ENCODE data around the gene CIT.

Gene CIT

DNA sequence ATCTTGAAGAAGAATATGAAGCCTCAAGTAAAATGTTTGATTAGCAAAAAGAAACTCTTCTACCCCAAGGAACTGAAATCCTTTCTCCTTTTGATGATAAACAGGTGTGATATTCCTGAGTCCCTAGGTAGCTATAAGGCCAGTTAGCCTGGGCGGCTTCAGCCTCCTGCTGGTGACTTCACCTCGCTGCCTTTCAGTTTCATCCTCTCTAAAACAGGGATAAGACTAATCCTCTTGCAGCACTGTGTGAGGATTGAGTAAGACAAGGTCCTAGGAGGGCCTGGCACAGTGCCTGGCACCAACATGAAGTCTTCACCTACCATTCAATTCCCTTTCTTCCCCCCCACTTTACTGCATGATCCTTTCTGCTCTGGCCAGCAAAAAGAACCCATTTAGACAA lies 42.1 kb downstream of the CIT start:
- H3K27ac ChIP-seq (ENCODE audit: low read length): no peak overlapping the region
- no peak overlapping the region for H3K4me3 ChIP-seq (ENCODE audit: low read length)
- no peaks in the 10 kb centered on the region for H3K9me3 ChIP-seq (ENCODE audit: control insufficient read depth, insufficient read depth, low read length)
- DNase-seq (ENCODE audit: low read depth, low spot score): no peak
- no peaks in the 10 kb centered on the region for H3K4me1 ChIP-seq (ENCODE audit: control insufficient read depth, insufficient read depth, low read length)
- H3K36me3 ChIP-seq (ENCODE audit: control insufficient read depth, insufficient read depth, low read length): peaks cover 7% of the 10 kb centered on the region; the same call in 1 of the 2 replicates
- H3K27me3 ChIP-seq (ENCODE audit: control insufficient read depth, insufficient read depth, low read length): no peaks in the 10 kb centered on the region
- WGBS (ENCODE audit: insufficient coverage, insufficient read length): no CpG with 5 or more reads among the region's 2 CpGs

DNA sequence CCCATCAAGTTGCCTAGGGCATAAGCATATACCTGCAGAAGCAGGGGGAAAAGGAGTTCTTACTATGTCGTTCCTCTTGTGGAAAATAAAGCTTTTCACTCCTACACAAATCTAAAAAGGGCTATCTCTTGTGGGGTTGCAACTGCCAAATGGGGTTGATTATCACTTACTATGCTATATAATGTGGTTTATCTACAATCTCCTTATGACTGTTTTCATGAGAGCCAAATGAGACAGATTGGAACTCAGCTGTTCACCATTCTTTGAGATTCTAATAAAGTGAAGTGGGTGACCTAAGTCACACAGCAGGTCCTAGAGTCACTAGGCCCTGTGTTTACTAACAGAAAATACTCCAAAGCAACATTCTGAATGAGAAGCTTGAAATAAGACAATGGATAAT lies 47.7 kb downstream of the CIT start:
- Histone ChIP-seq H3K27ac (ENCODE audit: low read length) (no peak overlapping the region), H3K4me3 (ENCODE audit: low read length) (no peak overlapping the region), H3K36me3 (ENCODE audit: control insufficient read depth, insufficient read depth, low read length) (no peaks in the 10 kb centered on the region; the same call in 1 of the 2 replicates), H3K4me1 (ENCODE audit: control insufficient read depth, insufficient read depth, low read length) (no peaks in the 10 kb centered on the region), H3K27me3 (ENCODE audit: control insufficient read depth, insufficient read depth, low read length) (no peaks in the 10 kb centered on the region), H3K9me3 (ENCODE audit: control insufficient read depth, insufficient read depth, low read length) (no peaks in the 10 kb centered on the region)
- WGBS (ENCODE audit: insufficient coverage, insufficient read length): no CpG with 5 or more reads among the region's 1 CpG
- no peak for DNase-seq (ENCODE audit: low read depth, low spot score)

DNA sequence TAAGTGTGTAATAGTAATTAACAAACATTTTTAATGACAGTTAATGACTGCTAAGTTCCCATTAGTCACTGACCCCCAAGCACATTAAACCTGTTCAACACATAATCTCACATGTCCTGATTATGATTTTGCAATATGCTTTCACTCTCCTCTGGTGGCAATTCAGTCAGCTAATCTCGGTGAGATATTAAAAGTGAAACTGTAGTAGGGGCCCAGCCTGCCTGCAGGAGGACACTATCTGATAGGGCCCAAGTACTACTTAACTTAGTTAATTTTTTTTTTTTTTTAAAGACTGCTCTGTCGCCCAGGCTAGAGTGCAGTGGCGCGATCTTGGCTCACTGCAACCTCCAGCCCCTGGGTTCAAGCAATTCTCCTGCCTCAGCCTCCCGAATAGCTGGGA lies 48.8 kb downstream of the CIT start:
- no peak for DNase-seq (ENCODE audit: low read depth, low spot score)
- WGBS (ENCODE audit: insufficient coverage, insufficient read length): no CpG with 5 or more reads among the region's 5 CpGs
- no peaks in the 10 kb centered on the region for H3K27me3 ChIP-seq (ENCODE audit: control insufficient read depth, insufficient read depth, low read length)
- no peaks in the 10 kb centered on the region for H3K9me3 ChIP-seq (ENCODE audit: control insufficient read depth, insufficient read depth, low read length)
- H3K4me3 ChIP-seq (ENCODE audit: low read length): no peak overlapping the region
- no peaks in the 10 kb centered on the region; the same call in 1 of the 2 replicates for H3K36me3 ChIP-seq (ENCODE audit: control insufficient read depth, insufficient read depth, low read length)
- no peak overlapping the region for H3K27ac ChIP-seq (ENCODE audit: low read length)
- no peaks in the 10 kb centered on the region for H3K4me1 ChIP-seq (ENCODE audit: control insufficient read depth, insufficient read depth, low read length)

DNA sequence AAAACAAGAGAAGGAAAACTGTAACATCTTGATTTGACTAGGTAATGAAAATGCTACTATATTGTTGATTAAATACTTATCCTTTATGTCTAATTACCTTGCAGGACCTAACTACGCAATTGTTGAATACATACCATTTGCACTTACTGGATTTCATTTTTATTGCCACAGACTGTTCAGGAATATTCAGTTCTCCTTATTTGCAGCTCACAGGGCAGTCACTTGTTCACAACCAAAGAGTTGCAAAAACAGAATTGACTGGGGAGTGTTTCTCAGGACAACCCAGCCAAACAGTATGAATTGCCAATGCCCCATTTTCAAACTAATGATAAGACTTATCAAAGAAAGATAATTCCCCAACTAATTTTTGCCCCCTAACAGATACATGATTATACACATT lies 49.4 kb downstream of the CIT start:
- H3K36me3 ChIP-seq (ENCODE audit: control insufficient read depth, insufficient read depth, low read length): no peaks in the 10 kb centered on the region; the same call in 1 of the 2 replicates
- WGBS (ENCODE audit: insufficient coverage, insufficient read length): no CpG with 5 or more reads among the region's 1 CpG
- no peaks in the 10 kb centered on the region for H3K9me3 ChIP-seq (ENCODE audit: control insufficient read depth, insufficient read depth, low read length)
- no peak overlapping the region for H3K27ac ChIP-seq (ENCODE audit: low read length)
- no peak for DNase-seq (ENCODE audit: low read depth, low spot score)
- H3K4me1 ChIP-seq (ENCODE audit: control insufficient read depth, insufficient read depth, low read length): no peaks in the 10 kb centered on the region
- no peaks in the 10 kb centered on the region for H3K27me3 ChIP-seq (ENCODE audit: control insufficient read depth, insufficient read depth, low read length)
- H3K4me3 ChIP-seq (ENCODE audit: low read length): no peak overlapping the region

DNA sequence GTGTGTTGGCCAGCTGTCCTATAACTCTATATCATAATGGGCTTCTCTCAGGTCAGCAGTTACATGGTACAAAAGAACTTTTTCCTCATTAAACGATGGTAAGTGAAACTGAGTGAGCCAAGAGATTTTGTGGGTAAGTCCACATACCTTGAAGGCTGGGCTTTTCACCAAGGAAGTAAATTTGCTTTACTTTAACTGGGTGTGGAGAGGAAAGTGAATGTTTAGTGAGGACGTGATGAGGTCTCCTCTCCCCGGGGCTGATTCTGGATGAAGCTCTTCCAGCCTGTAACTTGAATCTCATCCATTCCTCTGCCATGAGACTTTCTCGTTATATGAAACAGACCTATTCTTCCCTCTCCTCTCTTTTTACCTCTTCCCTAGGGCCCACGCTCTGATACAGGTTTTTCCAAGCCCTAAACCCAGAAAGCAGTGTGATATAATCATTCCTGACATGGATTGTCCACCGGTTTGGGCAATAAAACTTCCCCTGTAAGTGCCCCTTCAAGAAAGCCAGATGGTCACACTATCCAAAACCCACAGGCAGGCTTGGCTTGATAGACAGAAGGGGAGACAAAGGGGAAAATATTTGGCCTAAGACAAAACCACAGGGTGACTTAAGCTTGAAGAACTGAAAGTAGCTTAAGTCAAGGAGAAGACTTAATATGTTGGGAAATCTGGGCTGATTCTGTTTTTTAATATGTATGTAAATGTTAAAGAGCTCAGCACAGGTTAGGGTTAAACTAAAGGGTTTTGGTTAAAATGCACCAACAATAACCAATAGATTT lies 50.3 kb downstream of the CIT start:
- H3K4me3 ChIP-seq (ENCODE audit: low read length): no peak overlapping the region
- no CpG with 5 or more reads among the region's 6 CpGs for WGBS (ENCODE audit: insufficient coverage, insufficient read length)
- no peaks in the 10 kb centered on the region; the same call in 1 of the 2 replicates for H3K36me3 ChIP-seq (ENCODE audit: control insufficient read depth, insufficient read depth, low read length)
- H3K9me3 ChIP-seq (ENCODE audit: control insufficient read depth, insufficient read depth, low read length): no peaks in the 10 kb centered on the region
- DNase-seq (ENCODE audit: low read depth, low spot score): no peak
- no peak overlapping the region for H3K27ac ChIP-seq (ENCODE audit: low read length)
- H3K4me1 ChIP-seq (ENCODE audit: control insufficient read depth, insufficient read depth, low read length): no peaks in the 10 kb centered on the region
- no peaks in the 10 kb centered on the region for H3K27me3 ChIP-seq (ENCODE audit: control insufficient read depth, insufficient read depth, low read length)

DNA sequence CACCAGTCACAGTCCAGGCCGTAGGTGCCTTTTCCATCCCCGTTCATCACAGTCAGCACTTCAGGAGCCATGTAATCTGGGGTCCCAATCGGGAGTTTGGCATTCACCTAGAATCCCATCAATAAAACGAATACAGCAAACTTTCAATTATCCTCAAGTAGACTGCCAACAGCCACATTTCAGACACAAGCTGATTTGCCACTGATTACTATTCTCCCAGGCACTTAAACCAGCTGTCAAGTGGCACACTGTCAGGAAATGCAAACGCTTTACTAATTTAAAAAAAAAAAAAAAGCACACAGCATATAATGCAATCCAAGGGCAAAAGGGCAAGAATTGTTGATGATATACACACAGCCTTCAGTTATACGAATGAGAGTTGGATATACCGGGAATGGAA lies 51.9 kb downstream of the CIT start:
- Histone ChIP-seq H3K27me3 (ENCODE audit: control insufficient read depth, insufficient read depth, low read length) (no peaks in the 10 kb centered on the region), H3K9me3 (ENCODE audit: control insufficient read depth, insufficient read depth, low read length) (no peaks in the 10 kb centered on the region), H3K27ac (ENCODE audit: low read length) (no peak overlapping the region), H3K4me1 (ENCODE audit: control insufficient read depth, insufficient read depth, low read length) (no peaks in the 10 kb centered on the region), H3K36me3 (ENCODE audit: control insufficient read depth, insufficient read depth, low read length) (no peaks in the 10 kb centered on the region; the same call in 1 of the 2 replicates), H3K4me3 (ENCODE audit: low read length) (no peak overlapping the region)
- no CpG with 5 or more reads among the region's 7 CpGs for WGBS (ENCODE audit: insufficient coverage, insufficient read length)
- no peak for DNase-seq (ENCODE audit: low read depth, low spot score)

DNA sequence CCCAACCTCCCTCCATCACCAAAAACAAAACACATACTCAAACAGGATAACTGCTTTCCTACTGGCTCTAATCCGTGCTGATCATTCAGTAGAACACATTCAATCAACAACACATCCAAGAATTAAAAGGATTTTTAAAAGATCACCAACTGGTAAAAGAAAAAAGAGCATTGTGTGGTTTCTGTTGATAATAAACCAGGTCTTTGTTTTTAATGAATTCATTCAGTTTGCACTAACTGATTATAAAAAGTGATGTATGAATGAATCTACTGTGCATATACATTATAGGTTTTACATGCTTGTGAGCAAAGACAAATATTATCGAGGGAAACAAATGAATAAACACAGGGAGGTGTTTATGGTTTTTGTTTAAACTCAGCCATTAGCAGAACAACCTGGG lies 55.1 kb downstream of the CIT start:
- Histone ChIP-seq H3K27me3 (ENCODE audit: control insufficient read depth, insufficient read depth, low read length) (no peaks in the 10 kb centered on the region), H3K36me3 (ENCODE audit: control insufficient read depth, insufficient read depth, low read length) (peaks cover 2% of the 10 kb centered on the region; the same call in 1 of the 2 replicates), H3K4me3 (ENCODE audit: low read length) (no peak overlapping the region), H3K27ac (ENCODE audit: low read length) (no peak overlapping the region), H3K9me3 (ENCODE audit: control insufficient read depth, insufficient read depth, low read length) (no peaks in the 10 kb centered on the region), H3K4me1 (ENCODE audit: control insufficient read depth, insufficient read depth, low read length) (no peaks in the 10 kb centered on the region)
- no peak for DNase-seq (ENCODE audit: low read depth, low spot score)
- WGBS (ENCODE audit: insufficient coverage, insufficient read length): 100% methylated on average over 1 of the region's 2 CpGs

DNA sequence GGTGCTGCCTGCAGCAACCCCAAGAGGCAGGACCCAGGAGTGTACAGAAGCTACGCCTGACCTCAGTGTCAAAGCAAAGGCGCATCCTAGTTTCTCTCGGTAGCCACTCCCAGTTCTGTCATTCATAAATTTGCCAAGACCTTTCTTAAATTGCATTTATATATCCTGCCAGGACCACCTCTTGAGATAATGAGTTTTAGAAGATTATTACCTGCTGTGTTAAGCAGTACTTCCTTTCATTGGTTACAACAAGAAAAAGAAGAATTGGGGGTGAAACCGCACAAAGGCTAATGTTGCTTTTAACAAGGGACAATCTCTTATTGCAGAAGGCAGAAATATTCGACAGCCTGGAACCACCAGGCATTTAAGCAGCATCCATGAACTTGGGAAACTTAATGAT lies 57.8 kb downstream of the CIT start:
- Histone ChIP-seq H3K4me3 (ENCODE audit: low read length) (no peak overlapping the region), H3K4me1 (ENCODE audit: control insufficient read depth, insufficient read depth, low read length) (no peaks in the 10 kb centered on the region), H3K9me3 (ENCODE audit: control insufficient read depth, insufficient read depth, low read length) (no peaks in the 10 kb centered on the region), H3K36me3 (ENCODE audit: control insufficient read depth, insufficient read depth, low read length) (peaks cover 2% of the 10 kb centered on the region; the same call in 1 of the 2 replicates), H3K27me3 (ENCODE audit: control insufficient read depth, insufficient read depth, low read length) (no peaks in the 10 kb centered on the region), H3K27ac (ENCODE audit: low read length) (no peak overlapping the region)
- WGBS (ENCODE audit: insufficient coverage, insufficient read length): no CpG with 5 or more reads among the region's 5 CpGs
- DNase-seq (ENCODE audit: low read depth, low spot score): no peak

DNA sequence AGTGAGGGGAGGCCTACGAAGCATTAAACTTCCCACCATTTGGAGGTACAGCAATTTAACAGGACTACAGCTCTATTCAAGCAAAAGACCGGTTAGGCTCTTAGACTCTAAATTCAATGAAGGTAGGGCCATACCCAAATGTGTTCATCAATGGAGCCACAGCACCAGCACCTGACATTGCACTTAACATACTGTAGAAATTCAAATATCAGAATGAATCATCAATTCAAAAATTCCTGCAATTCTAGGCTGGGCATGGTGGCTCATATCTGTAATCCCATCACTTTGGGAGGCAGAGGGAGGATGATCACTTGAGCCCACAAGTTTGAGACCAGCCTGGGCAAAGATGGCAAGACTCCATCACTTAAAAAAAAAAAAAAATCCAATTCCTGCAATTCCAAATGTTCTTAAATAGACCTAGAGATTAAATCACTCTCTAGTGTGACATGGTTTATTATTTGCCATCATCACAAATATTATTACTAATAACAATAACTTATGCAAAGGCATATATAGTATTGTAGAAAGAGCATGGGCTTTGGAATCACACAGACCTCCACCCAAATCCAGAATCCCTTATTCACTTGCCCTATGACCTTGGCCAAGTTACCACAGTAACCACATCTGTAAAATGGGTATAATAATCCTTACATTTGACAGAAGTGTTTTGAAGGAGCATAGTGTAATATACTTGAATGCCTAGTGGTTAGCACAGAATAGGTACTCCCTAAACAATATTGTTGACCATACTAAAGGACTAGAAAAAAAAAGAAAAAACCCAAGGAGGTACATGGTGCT lies 59.4 kb downstream of the CIT start:
- Histone ChIP-seq H3K9me3 (ENCODE audit: control insufficient read depth, insufficient read depth, low read length) (no peaks in the 10 kb centered on the region), H3K27ac (ENCODE audit: low read length) (no peak overlapping the region), H3K4me1 (ENCODE audit: control insufficient read depth, insufficient read depth, low read length) (no peaks in the 10 kb centered on the region), H3K4me3 (ENCODE audit: low read length) (no peak overlapping the region), H3K36me3 (ENCODE audit: control insufficient read depth, insufficient read depth, low read length) (peaks cover 2% of the 10 kb centered on the region; the same call in 1 of the 2 replicates), H3K27me3 (ENCODE audit: control insufficient read depth, insufficient read depth, low read length) (no peaks in the 10 kb centered on the region)
- DNase-seq (ENCODE audit: low read depth, low spot score): no peak
- no CpG with 5 or more reads among the region's 2 CpGs for WGBS (ENCODE audit: insufficient coverage, insufficient read length)

DNA sequence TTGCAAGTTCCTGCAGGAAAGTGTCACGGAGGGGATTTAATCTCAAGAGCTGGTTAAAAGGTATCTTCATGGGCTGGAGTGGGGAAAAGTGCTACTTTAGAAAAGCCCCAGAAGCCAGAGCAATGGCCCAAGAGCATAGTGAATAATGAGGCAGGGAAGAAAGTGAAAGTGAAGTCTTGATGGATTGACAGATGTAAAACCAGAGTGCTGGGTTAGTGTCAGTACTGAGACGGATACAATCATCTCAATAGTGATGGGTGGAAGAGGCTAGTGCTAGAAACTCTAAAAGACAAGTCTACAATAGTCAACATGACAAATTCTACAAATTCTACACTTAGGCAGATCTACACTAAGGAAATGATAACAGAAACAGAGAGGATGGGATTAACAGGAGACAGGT lies 68.1 kb downstream of the CIT start:
- Histone ChIP-seq H3K36me3 (ENCODE audit: control insufficient read depth, insufficient read depth, low read length) (no peaks in the 10 kb centered on the region), H3K9me3 (ENCODE audit: control insufficient read depth, insufficient read depth, low read length) (no peaks in the 10 kb centered on the region), H3K27me3 (ENCODE audit: control insufficient read depth, insufficient read depth, low read length) (no peaks in the 10 kb centered on the region), H3K4me3 (ENCODE audit: low read length) (no peak overlapping the region), H3K27ac (ENCODE audit: low read length) (no peak overlapping the region), H3K4me1 (ENCODE audit: control insufficient read depth, insufficient read depth, low read length) (no peaks in the 10 kb centered on the region)
- WGBS (ENCODE audit: insufficient coverage, insufficient read length): no CpG with 5 or more reads among the region's 2 CpGs
- DNase-seq (ENCODE audit: low read depth, low spot score): no peak

Measured in iPS DF 6.9 (cell line).